ENCODE measurements around the gene ZFP91. TPM values are rescaled to one million over a fixed set of nuclear protein-coding genes. Genes with fewer than 3 reads are reported as not detected.

ZFP91 gene
- total RNA-seq, 1 donor from 2014 or later, result 52.9 TPM

- H3K4me3 Mint-ChIP-seq, result no peak overlapping the region
- POLR2A ChIA-PET, result no interaction called here
- no peaks in the 10 kb centered on the region for H3K27me3 Mint-ChIP-seq
- intact Hi-C loops (cut with micrococcal nuclease), result no loop called here
- peaks cover 3% of the 10 kb centered on the region for H3K4me1 Mint-ChIP-seq
- H3K9me3 Mint-ChIP-seq, result no peaks in the 10 kb centered on the region
- DNase-seq (no peak), ATAC-seq (ENCODE audit: low read depth) (no peak)
- CTCF ChIA-PET, result interaction anchor here (1.2 kb wide), 1 partner anchor 50 kb away, joined by 3 read pairs; no protein-coding TSS in a partner anchor
- H3K36me3 Mint-ChIP-seq (ENCODE audit: low read depth), result peaks cover 83% of the 10 kb centered on the region
- TF ChIP-seq CTCF (IDR thresholded peaks at IDR 0.05), result no peak
- H3K27ac Mint-ChIP-seq, result no peak overlapping the region
These were observed 37.7 kb downstream of the ZFP91 start for GRCh38 chr11:58616594-58616993.

GRCh38 chr11:58617976-58618557 lies 39.2 kb downstream of the ZFP91 start:
- peaks cover 82% of the 10 kb centered on the region for H3K36me3 Mint-ChIP-seq (ENCODE audit: low read depth)
- ChIA-PET POLR2A (interaction anchor here (1.4 kb wide), 1 partner anchor 45 kb away, joined by 7 read pairs; no protein-coding TSS in a partner anchor), CTCF (interaction anchor here (0.8 to 1.2 kb wide), 3 partner anchors 41 to 51 kb away, joined by 3 to 5 read pairs (median 4); no protein-coding TSS in a partner anchor)
- ATAC-seq (ENCODE audit: low read depth) (no peak), DNase-seq (no peak)
- H3K4me1 Mint-ChIP-seq, result peaks cover 3% of the 10 kb centered on the region
- H3K4me3 Mint-ChIP-seq, result no peak overlapping the region
- intact Hi-C loops (cut with micrococcal nuclease), result loop anchor here (2.0 kb wide), 1 partner anchor 49 kb away; no protein-coding TSS in a partner anchor
- TF ChIP-seq CTCF (IDR thresholded peaks at IDR 0.05), result no peak
- H3K27me3 Mint-ChIP-seq, result no peaks in the 10 kb centered on the region
- H3K27ac Mint-ChIP-seq, result no peak overlapping the region
- no peaks in the 10 kb centered on the region for H3K9me3 Mint-ChIP-seq

GRCh38 chr11:58621586-58622262 lies 42.9 kb downstream of the ZFP91 start:
- TF ChIP-seq CTCF (IDR thresholded peaks at IDR 0.05), result no peak
- POLR2A ChIA-PET, result no interaction called here

GRCh38 chr11:58622344-58622743 lies 43.5 kb downstream of the ZFP91 start, which contains the start of gene CNTF:
Gene CNTF (plus strand): TSS chr11:58622665. CDS start chr11:58622753, 88 bp downstream.
- ChIA-PET POLR2A (no interaction called here), CTCF (interaction anchor here (1.7 kb wide), 1 partner anchor 55 kb away, joined by 6 read pairs; no protein-coding TSS in a partner anchor)
- H3K4me1 Mint-ChIP-seq, result peaks cover 14% of the 10 kb centered on the region
- H3K9me3 Mint-ChIP-seq, result no peaks in the 10 kb centered on the region
- DNase-seq (no peak), ATAC-seq (ENCODE audit: low read depth) (no peak)
- intact Hi-C loops (cut with micrococcal nuclease), result no loop called here
- no peak for TF ChIP-seq CTCF (IDR thresholded peaks at IDR 0.05)
- H3K36me3 Mint-ChIP-seq (ENCODE audit: low read depth), result peaks cover 70% of the 10 kb centered on the region
- no peaks in the 10 kb centered on the region for H3K27me3 Mint-ChIP-seq
- no peak within 1 kb of the TSS for H3K4me3 Mint-ChIP-seq
- no peak within 1 kb of the TSS for H3K27ac Mint-ChIP-seq

More at GRCh38 chr11:58621586-58622262, 42.9 kb downstream of the ZFP91 start:
- CTCF ChIA-PET, result interaction anchor here (0.8 to 1.7 kb wide), 2 partner anchors 54 to 514 kb away, joined by 3 to 6 read pairs; no protein-coding TSS in a partner anchor
- no peak overlapping the region for H3K4me3 Mint-ChIP-seq
- no peak overlapping the region for H3K27ac Mint-ChIP-seq
- ATAC-seq (ENCODE audit: low read depth) (no peak), DNase-seq (no peak)
- no peaks in the 10 kb centered on the region for H3K9me3 Mint-ChIP-seq
- peaks cover 8% of the 10 kb centered on the region for H3K4me1 Mint-ChIP-seq
- intact Hi-C loops (cut with micrococcal nuclease), result no loop called here
- no peaks in the 10 kb centered on the region for H3K27me3 Mint-ChIP-seq
- H3K36me3 Mint-ChIP-seq (ENCODE audit: low read depth), result peaks cover 73% of the 10 kb centered on the region

GRCh38 chr11:58625086-58625485 lies 46.2 kb downstream of the ZFP91 start:
- ATAC-seq (ENCODE audit: low read depth) (no peak), DNase-seq (no peak)
- H3K9me3 Mint-ChIP-seq, result no peaks in the 10 kb centered on the region
- no peak overlapping the region for H3K27ac Mint-ChIP-seq
- TF ChIP-seq CTCF (IDR thresholded peaks at IDR 0.05), result no peak
- H3K4me3 Mint-ChIP-seq, result no peak overlapping the region
- CTCF ChIA-PET, result no interaction called here
- H3K4me1 Mint-ChIP-seq, result peaks cover 22% of the 10 kb centered on the region
- POLR2A ChIA-PET, result no interaction called here
- H3K27me3 Mint-ChIP-seq, result no peaks in the 10 kb centered on the region
- intact Hi-C loops (cut with micrococcal nuclease), result no loop called here
- peaks cover 44% of the 10 kb centered on the region for H3K36me3 Mint-ChIP-seq (ENCODE audit: low read depth)
